Upper lobe of right lung (tissue), 1 donor: ENCODE measurements around the gene ZNHIT3. TPM values are rescaled to one million over a fixed set of nuclear protein-coding genes. Genes with fewer than 3 reads are reported as not detected.

Experiments
- ATAC-seq: fragments of 200-7000 bp; cut with Tn5 transposase; one replicate; pipeline ENCODE4 v1.9.1; 2020; ENCODE audit warnings: mild to moderate bottlenecking, moderate library complexity
- DNase-seq: peaks from one replicate; pipeline ENCODE4 v3.0.0-alpha.2; 2020
- H3K27ac ChIP-seq: fragments of 200-600 bp; one replicate; pipeline ENCODE4 v1.8.0; 2022
- H3K27me3 ChIP-seq: fragments of 200-600 bp; one replicate; pipeline ENCODE4 v1.8.0; 2022; ENCODE audit warnings: mild to moderate bottlenecking
- H3K36me3 ChIP-seq: fragments of 200-600 bp; one replicate; pipeline ENCODE4 v1.8.0; 2022
- H3K4me1 ChIP-seq: fragments of 200-600 bp; one replicate; pipeline ENCODE4 v1.8.0; 2022
- H3K4me3 ChIP-seq: fragments of 200-600 bp; one replicate; pipeline ENCODE4 v1.8.0; 2022; ENCODE audit warnings: mild to moderate bottlenecking
- H3K9me3 ChIP-seq: fragments of 200-600 bp; one replicate; pipeline ENCODE4 v1.8.0; 2022
- intact Hi-C: fragments of 100-400 bp; cut with DNase I; formaldehyde crosslinking; loops from one replicate; pipeline ENCODE4 v1.11.0; 2022
- total RNA-seq: library from RNA; stranded (reverse); fragmentation: NEBNext Ultra II Directional; extraction: Animal tissue kit (Norgen Biotek cat#: 25700); gene quantifications from one replicate; pipeline ENCODE4 v1.2.1, GENCODE V29; 2021
- TF ChIP-seq, protein P1 (sequence below): fragments of 200-600 bp; IDR thresholded peaks from one replicate; pipeline ENCODE4 v1.8.0; 2022; ENCODE audit warnings: antibody characterized with exemption
- donor health status: DM: no; HTN: yes; CAD: no; lungs with severe emphysema.

ZNHIT3 gene
- total RNA-seq, 1 donor from 2014 or later, result 29.0 TPM

DNA sequence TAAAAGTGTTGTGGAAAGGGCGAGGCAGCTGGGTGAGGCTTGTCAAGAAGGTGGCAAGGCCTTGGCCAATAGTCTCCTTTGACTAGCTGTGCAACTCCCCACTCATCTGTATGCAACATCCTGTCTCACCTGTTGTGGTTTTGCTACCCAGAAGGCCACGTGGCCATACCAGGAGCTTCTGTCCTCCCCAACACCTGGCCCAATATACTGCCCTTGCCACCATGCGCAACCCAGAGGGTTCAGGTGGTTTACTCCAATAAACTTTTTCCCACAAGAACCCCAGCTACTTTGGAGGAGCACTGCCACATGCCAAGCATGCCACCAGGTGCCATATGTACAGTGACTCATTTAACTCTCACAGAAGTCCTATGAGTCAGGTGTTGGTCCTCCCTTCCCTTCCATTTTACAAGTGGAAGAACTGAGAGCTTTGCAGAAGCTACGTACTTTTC is 38.0 kb downstream of the ZNHIT3 start:
- peaks cover 66% of the 10 kb centered on the region for H3K36me3 ChIP-seq

DNA sequence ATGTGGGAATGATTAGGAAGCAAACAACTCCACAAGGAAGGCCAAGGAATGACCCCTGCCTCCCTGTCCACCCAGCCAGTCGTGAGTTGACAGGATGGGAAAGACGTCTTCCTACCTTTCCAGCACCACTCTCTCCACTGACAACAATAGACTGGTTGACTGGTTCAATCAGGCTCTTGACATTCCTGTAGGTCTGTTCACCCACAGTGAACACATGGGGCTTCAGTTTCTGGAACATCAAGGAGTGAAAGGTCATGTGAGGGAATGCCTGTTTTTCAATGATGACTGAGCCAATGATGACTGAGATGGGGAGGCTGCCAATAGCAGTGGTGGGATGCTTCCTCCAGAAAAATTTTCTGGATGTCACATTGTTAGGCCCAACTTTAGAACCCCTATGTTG is 38.6 kb downstream of the ZNHIT3 start:
- TF ChIP-seq, protein P1, sequence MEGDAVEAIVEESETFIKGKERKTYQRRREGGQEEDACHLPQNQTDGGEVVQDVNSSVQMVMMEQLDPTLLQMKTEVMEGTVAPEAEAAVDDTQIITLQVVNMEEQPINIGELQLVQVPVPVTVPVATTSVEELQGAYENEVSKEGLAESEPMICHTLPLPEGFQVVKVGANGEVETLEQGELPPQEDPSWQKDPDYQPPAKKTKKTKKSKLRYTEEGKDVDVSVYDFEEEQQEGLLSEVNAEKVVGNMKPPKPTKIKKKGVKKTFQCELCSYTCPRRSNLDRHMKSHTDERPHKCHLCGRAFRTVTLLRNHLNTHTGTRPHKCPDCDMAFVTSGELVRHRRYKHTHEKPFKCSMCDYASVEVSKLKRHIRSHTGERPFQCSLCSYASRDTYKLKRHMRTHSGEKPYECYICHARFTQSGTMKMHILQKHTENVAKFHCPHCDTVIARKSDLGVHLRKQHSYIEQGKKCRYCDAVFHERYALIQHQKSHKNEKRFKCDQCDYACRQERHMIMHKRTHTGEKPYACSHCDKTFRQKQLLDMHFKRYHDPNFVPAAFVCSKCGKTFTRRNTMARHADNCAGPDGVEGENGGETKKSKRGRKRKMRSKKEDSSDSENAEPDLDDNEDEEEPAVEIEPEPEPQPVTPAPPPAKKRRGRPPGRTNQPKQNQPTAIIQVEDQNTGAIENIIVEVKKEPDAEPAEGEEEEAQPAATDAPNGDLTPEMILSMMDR, result no peak
- no peak overlapping the region for H3K27ac ChIP-seq
- no peaks in the 10 kb centered on the region for H3K27me3 ChIP-seq
- no peaks in the 10 kb centered on the region for H3K9me3 ChIP-seq
- no peak overlapping the region for H3K4me3 ChIP-seq
- intact Hi-C loops, result no loop called here
- no peaks in the 10 kb centered on the region for H3K4me1 ChIP-seq
- H3K36me3 ChIP-seq, result peaks cover 60% of the 10 kb centered on the region
- DNase-seq (no peak), ATAC-seq (no peak)

More for the DNA sequence above, 38.0 kb downstream of the ZNHIT3 start:
- H3K27ac ChIP-seq, result no peak overlapping the region
- no peak overlapping the region for H3K4me3 ChIP-seq
- DNase-seq (no peak), ATAC-seq (no peak)
- intact Hi-C loops, result no loop called here
- TF ChIP-seq, protein P1, result no peak
- no peaks in the 10 kb centered on the region for H3K4me1 ChIP-seq
- no peaks in the 10 kb centered on the region for H3K27me3 ChIP-seq
- H3K9me3 ChIP-seq, result no peaks in the 10 kb centered on the region

DNA sequence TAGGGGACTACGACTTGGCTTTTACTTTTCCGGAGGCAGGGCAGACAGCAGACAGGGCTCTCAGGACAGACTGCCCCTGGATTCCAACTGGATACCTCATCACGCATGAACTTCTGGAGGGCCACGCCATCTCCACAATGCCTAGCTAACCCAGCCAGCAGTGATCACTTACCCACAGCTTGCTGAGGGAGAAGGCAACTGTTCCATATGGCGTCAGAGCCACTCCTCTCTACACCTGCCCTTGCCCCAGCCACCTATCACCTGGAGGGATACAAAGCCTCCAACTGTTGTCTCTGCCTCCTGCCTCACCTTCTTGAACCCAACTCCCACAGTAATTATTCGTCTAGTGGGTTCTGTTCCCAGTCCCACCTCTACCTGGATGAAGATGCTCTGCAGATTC is 39.4 kb downstream of the ZNHIT3 start:
- Histone ChIP-seq H3K4me1 (no peaks in the 10 kb centered on the region), H3K27ac (no peak overlapping the region), H3K36me3 (peaks cover 52% of the 10 kb centered on the region), H3K4me3 (no peak overlapping the region), H3K9me3 (no peaks in the 10 kb centered on the region), H3K27me3 (no peaks in the 10 kb centered on the region)
- ATAC-seq, result no peak
- DNase-seq, result no peak
- intact Hi-C loops, result no loop called here
- TF ChIP-seq, protein P1, result no peak

DNA sequence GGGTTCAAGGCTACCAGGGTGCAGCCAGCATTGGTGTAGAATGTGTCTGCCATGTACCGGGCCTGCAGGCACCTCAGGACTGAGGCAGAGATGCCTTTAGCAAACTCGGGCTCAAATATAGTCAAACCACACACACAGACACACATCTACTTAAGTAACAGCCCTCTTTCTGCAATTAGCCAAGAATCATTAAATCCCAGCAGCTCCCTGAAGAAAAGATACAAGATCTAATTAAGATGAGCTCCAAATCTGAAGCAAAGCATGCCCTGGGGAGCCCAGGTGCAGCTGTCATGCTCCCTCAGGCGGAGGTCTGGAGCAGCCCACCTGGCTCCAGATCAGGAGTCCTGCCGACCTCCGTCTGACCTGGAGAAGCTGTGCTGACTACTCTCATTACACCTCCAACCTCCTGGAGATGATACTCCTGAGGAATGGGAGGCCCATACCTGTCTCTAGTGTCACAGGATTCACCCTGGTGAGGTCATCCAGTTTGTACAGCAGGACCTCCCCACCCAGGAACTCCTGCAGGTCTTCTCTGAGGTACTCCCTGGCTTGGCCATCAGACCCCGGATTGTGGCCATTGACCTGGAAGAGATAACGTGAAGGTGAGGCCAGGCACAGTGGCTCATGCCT is 41.3 kb downstream of the ZNHIT3 start:
- DNase-seq, result peak; percentile 32
- no peak for ATAC-seq
- H3K36me3 ChIP-seq, result peaks cover 58% of the 10 kb centered on the region
- H3K4me1 ChIP-seq, result no peaks in the 10 kb centered on the region
- no peaks in the 10 kb centered on the region for H3K27me3 ChIP-seq
- intact Hi-C loops, result no loop called here
- H3K9me3 ChIP-seq, result no peaks in the 10 kb centered on the region
- TF ChIP-seq, protein P1, result no peak
- H3K4me3 ChIP-seq, result no peak overlapping the region
- H3K27ac ChIP-seq, result no peak overlapping the region

DNA sequence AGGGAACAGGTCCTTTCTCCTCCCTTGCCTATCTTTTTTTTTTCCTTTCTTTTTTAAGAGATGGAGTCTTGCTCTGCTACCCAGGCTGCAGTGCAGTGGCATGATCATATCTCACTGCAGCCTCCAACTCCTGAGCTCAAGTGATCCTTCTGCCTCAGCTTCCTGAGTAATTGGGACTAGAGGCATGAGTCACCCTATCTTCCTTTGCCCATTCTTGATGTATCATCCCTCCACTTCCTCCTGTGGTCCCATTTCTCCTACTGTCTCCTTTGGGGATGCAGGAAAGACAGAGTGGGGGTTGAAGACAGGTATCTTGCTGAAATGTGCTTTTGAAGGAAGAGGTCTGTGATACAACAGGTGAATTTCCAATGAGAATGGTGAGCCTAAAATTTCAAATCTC is 42.6 kb downstream of the ZNHIT3 start:
- Histone ChIP-seq H3K36me3 (peaks cover 54% of the 10 kb centered on the region), H3K27ac (no peak overlapping the region), H3K27me3 (no peaks in the 10 kb centered on the region), H3K4me3 (no peak overlapping the region), H3K4me1 (peaks cover 4% of the 10 kb centered on the region), H3K9me3 (no peaks in the 10 kb centered on the region)
- intact Hi-C loops, result no loop called here
- TF ChIP-seq, protein P1, result no peak
- no peak for DNase-seq
- no peak for ATAC-seq
